ENCODE data around the gene CCDC60. TPM values are rescaled to one million over a fixed set of nuclear protein-coding genes. Genes with fewer than 3 reads are reported as not detected.

Gene CCDC60
- total RNA-seq, 1 experiment from 2014 or later: not detected

- BruUV-seq (replicated peaks): no TSS peak
- no peak for DNase-seq
- CTCF ChIA-PET: interaction anchor here (0.6 to 1.2 kb wide), 2 partner anchors 29 to 234 kb away, joined by 3 to 6 read pairs; no protein-coding TSS in a partner anchor
- Mint-ChIP-seq H3K4me3 (ENCODE audit: low read depth, unreplicated experiment) (no peak overlapping the region), H3K4me1 (ENCODE audit: low read depth, unreplicated experiment) (no peaks in the 10 kb centered on the region), H3K9me3 (ENCODE audit: low read depth, unreplicated experiment) (no peaks in the 10 kb centered on the region), H3K27ac (ENCODE audit: unreplicated experiment) (no peak overlapping the region), H3K36me3 (ENCODE audit: insufficient read depth, unreplicated experiment) (no peaks in the 10 kb centered on the region), H3K27me3 (ENCODE audit: unreplicated experiment) (peaks cover 78% of the 10 kb centered on the region)
- no peak for TF ChIP-seq CTCF (IDR thresholded peaks at IDR 0.05; ENCODE audit: unreplicated experiment)
- intact Hi-C loops (cut with micrococcal nuclease; ENCODE audit: unreplicated experiment): loop anchor here (10.0 kb wide), 2 partner anchors 191 to 1011 kb away; no protein-coding TSS in a partner anchor
These were observed 81.2 kb downstream of the CCDC60 start for GRCh38 chr12:119415714-119416113.

GRCh38 chr12:119417440-119417839 is 82.9 kb downstream of the CCDC60 start:
- no peak for TF ChIP-seq CTCF (IDR thresholded peaks at IDR 0.05; ENCODE audit: unreplicated experiment)
- DNase-seq: no peak
- no TSS peak for BruUV-seq (replicated peaks)
- H3K27ac Mint-ChIP-seq (ENCODE audit: unreplicated experiment): no peak overlapping the region
- CTCF ChIA-PET: no interaction called here
- peaks cover 5% of the 10 kb centered on the region for H3K9me3 Mint-ChIP-seq (ENCODE audit: low read depth, unreplicated experiment)
- no peak overlapping the region for H3K4me3 Mint-ChIP-seq (ENCODE audit: low read depth, unreplicated experiment)
- H3K27me3 Mint-ChIP-seq (ENCODE audit: unreplicated experiment): peaks cover 74% of the 10 kb centered on the region
- intact Hi-C loops (cut with micrococcal nuclease; ENCODE audit: unreplicated experiment): loop anchor here (10.0 kb wide), 2 partner anchors 193 to 1013 kb away; no protein-coding TSS in a partner anchor
- H3K36me3 Mint-ChIP-seq (ENCODE audit: insufficient read depth, unreplicated experiment): no peaks in the 10 kb centered on the region
- no peaks in the 10 kb centered on the region for H3K4me1 Mint-ChIP-seq (ENCODE audit: low read depth, unreplicated experiment)

- intact Hi-C loops (cut with micrococcal nuclease; ENCODE audit: unreplicated experiment): loop anchor here (10.0 kb wide), 2 partner anchors 195 to 1015 kb away; no protein-coding TSS in a partner anchor
- peaks cover 62% of the 10 kb centered on the region for H3K27me3 Mint-ChIP-seq (ENCODE audit: unreplicated experiment)
- TF ChIP-seq CTCF (IDR thresholded peaks at IDR 0.05; ENCODE audit: unreplicated experiment): no peak
- no peak overlapping the region for H3K4me3 Mint-ChIP-seq (ENCODE audit: low read depth, unreplicated experiment)
- peaks cover 5% of the 10 kb centered on the region for H3K9me3 Mint-ChIP-seq (ENCODE audit: low read depth, unreplicated experiment)
- no TSS peak for BruUV-seq (replicated peaks)
- H3K4me1 Mint-ChIP-seq (ENCODE audit: low read depth, unreplicated experiment): no peaks in the 10 kb centered on the region
- CTCF ChIA-PET: no interaction called here
- H3K27ac Mint-ChIP-seq (ENCODE audit: unreplicated experiment): no peak overlapping the region
- no peaks in the 10 kb centered on the region for H3K36me3 Mint-ChIP-seq (ENCODE audit: insufficient read depth, unreplicated experiment)
- no peak for DNase-seq
These were observed 84.9 kb downstream of the CCDC60 start for GRCh38 chr12:119419381-119419780.

- H3K36me3 Mint-ChIP-seq (ENCODE audit: insufficient read depth, unreplicated experiment): no peaks in the 10 kb centered on the region
- CTCF ChIA-PET: interaction anchor here (1.4 kb wide), 1 partner anchor 10 kb away, joined by 4 read pairs; no protein-coding TSS in a partner anchor
- H3K4me3 Mint-ChIP-seq (ENCODE audit: low read depth, unreplicated experiment): no peak overlapping the region
- intact Hi-C loops (cut with micrococcal nuclease; ENCODE audit: unreplicated experiment): no loop called here
- no TSS peak for BruUV-seq (replicated peaks)
- no peak for TF ChIP-seq CTCF (IDR thresholded peaks at IDR 0.05; ENCODE audit: unreplicated experiment)
- H3K4me1 Mint-ChIP-seq (ENCODE audit: low read depth, unreplicated experiment): no peaks in the 10 kb centered on the region
- H3K27ac Mint-ChIP-seq (ENCODE audit: unreplicated experiment): no peak overlapping the region
- H3K27me3 Mint-ChIP-seq (ENCODE audit: unreplicated experiment): peaks cover 33% of the 10 kb centered on the region
- peaks cover 5% of the 10 kb centered on the region for H3K9me3 Mint-ChIP-seq (ENCODE audit: low read depth, unreplicated experiment)
- peak; percentile 9 for DNase-seq
These were observed 88.8 kb downstream of the CCDC60 start for GRCh38 chr12:119423285-119423684.

All from Calu3 (cell line).